Measurements from ENCODE around the gene S100P. TPM values are rescaled to one million over a fixed set of nuclear protein-coding genes. Genes with fewer than 3 reads are reported as not detected.

Gene S100P
- total RNA-seq, 1 experiment from 2014 or later: 0.45 TPM

DNA sequence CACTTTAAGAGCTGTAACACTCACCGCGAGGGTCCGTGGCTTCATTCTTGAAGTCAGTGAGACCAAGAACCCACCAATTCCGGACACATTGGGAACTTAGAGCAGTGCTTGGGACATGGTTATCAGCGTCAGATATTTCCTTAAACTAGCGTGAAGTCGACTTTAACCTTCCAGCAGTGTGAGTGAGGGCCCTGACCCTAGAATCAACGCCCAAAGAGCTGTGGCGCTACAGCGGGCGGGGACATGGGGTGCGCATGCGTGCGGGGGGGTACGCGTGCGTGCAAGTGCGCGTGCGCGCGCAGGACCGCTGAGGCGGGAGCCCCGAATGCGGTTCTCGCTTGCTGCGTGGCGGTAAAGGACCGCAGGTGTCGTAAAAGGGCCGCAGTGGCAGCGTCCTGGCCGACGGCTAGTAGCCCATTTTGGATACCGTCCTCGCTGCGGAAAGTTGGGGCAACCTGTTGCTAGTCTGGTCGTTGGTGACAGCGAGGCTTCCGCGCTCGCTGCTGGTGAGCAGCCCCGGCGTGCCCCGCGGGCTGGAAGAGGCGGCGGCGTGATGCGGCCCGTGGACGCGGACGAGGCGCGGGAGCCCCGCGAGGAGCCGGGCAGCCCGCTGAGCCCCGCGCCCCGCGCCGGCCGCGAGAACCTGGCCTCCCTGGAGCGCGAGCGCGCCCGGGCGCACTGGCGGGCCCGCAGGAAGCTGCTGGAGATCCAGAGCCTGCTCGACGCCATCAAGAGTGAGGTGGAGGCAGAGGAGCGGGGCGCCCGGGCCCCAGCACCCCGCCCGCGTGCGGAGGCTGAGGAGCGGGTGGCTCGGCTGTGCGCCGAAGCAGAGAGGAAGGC, 19.8 kb upstream of the S100P start:
- peak; percentile 97 for DNase-seq (ENCODE audit: low spot score)
- no peak for TF ChIP-seq EZH2 (IDR thresholded peaks at IDR 0.05; ENCODE audit: borderline replicate concordance, low read depth, low read length, poor library complexity, severe bottlenecking)
- TF ChIP-seq, protein P1, sequence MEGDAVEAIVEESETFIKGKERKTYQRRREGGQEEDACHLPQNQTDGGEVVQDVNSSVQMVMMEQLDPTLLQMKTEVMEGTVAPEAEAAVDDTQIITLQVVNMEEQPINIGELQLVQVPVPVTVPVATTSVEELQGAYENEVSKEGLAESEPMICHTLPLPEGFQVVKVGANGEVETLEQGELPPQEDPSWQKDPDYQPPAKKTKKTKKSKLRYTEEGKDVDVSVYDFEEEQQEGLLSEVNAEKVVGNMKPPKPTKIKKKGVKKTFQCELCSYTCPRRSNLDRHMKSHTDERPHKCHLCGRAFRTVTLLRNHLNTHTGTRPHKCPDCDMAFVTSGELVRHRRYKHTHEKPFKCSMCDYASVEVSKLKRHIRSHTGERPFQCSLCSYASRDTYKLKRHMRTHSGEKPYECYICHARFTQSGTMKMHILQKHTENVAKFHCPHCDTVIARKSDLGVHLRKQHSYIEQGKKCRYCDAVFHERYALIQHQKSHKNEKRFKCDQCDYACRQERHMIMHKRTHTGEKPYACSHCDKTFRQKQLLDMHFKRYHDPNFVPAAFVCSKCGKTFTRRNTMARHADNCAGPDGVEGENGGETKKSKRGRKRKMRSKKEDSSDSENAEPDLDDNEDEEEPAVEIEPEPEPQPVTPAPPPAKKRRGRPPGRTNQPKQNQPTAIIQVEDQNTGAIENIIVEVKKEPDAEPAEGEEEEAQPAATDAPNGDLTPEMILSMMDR (conservative IDR thresholded peaks at IDR 0.05; ENCODE audit: low read depth, low read length): no peak
- H3K36me3 ChIP-seq (ENCODE audit: insufficient read depth, low read length, poor library complexity, severe bottlenecking): peaks cover 16% of the 10 kb centered on the region
- intact Hi-C loops (cut with micrococcal nuclease; ENCODE audit: unreplicated experiment): no loop called here
- H3K4me1 ChIP-seq (ENCODE audit: insufficient read depth, low read length, poor library complexity, severe bottlenecking): peaks cover 18% of the 10 kb centered on the region
- no TSS peak for BruUV-seq (replicated peaks)
- ChIA-PET POLR2A (ENCODE audit: low non-redundant PET) (interaction anchor here (0.7 kb wide), 2 partner anchors 35 to 1908 kb away, joined by 3 to 4 read pairs; no protein-coding TSS in a partner anchor), CTCF (interaction anchor here (0.6 to 1.0 kb wide), 2 partner anchors 9 to 10 kb away, joined by 3 to 6 read pairs; no protein-coding TSS in a partner anchor)
- H3K27me3 ChIP-seq (replicated peaks; ENCODE audit: insufficient read depth, low read depth, low read length, poor library complexity): no peaks in the 10 kb centered on the region
- peak overlapping the region; percentile 64 for H3K4me3 ChIP-seq (ENCODE audit: low read depth, low read length, poor library complexity, severe bottlenecking)
- peak overlapping the region; percentile 63 for H3K27ac ChIP-seq (ENCODE audit: low read depth, low read length, poor library complexity, severe bottlenecking)
- H3K9me3 ChIP-seq (ENCODE audit: low read depth, low read length, poor library complexity, severe bottlenecking): no peaks in the 10 kb centered on the region

DNA sequence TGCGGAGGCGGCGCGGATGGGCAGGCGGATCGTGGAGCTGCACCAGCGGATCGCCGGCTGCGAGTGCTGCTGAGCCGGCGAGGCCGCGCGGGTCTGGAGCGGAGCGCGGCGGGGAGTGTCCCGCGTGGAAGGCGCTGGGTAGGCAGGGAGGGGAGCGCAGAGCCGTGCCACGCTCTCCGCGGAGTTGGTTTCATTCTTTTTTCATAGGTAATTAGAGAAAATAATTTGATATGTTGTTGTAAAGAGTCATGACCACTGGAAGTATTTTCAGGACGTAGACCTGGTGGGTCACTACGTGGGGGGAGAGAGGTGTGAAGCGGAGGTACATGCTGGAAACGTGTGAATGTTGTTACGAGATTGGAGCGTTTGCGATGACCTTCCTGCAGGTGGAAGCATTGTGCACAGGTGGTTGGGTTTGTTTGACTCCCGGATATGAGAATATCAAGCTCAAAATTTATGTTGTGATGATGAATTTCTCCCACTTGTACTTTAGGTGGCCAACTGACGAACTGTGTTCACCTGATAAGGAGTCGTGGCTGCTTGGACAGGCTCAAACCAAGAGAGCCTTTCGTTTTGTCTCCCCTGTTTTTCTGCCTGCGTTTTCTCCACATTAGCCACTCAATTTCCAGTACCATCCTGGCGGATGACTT, 19.1 kb upstream of the S100P start:
- TF ChIP-seq EZH2 (IDR thresholded peaks at IDR 0.05; ENCODE audit: borderline replicate concordance, low read depth, low read length, poor library complexity, severe bottlenecking): no peak
- TF ChIP-seq, protein P1 (conservative IDR thresholded peaks at IDR 0.05; ENCODE audit: low read depth, low read length): peak; percentile 36; the same call in 1 of the 2 replicates
- BruUV-seq (replicated peaks): TSS peak; percentile 63
- POLR2A ChIA-PET (ENCODE audit: low non-redundant PET): no interaction called here

DNA sequence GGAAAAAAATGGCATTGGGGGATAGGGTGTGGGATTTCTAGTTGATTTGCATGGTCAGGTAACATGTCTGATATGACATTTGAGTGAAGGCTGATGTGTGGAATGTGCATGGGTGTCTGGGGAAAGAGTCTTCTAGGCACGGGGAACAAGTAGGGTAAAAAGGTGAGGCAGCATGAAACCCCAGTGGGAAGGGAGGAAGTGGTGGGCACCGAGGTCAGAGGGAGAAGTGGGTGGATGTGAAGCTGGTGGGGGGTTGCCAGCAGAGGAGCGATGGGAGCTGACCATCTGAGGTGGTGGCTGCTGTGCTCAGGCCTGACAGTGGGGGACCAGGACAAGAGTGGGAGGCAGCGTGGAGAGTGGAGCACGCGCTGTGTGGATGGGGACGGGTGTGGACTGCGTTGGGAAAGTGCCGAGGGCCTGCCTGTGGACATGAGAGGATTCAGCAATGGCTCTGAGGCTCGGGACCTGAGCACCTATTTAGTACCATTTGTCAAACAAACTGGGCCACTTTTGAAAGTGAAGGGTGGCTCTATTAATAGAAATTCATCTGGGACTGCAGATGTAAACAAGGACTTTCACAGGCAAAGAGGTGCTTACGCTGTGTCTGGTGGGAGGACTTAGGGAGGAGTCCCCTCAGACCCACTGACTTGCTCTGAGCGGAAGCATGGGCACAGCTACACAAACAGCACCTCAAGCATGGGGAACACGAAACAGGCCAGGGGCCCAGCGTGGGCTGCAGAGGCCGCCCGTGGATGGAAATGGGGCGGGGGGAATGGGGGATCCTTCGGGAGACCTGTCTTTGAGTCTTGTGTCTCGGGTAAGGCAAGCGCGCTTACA, 16.7 kb upstream of the S100P start:
- intact Hi-C loops (cut with micrococcal nuclease; ENCODE audit: unreplicated experiment): no loop called here
- ChIA-PET POLR2A (ENCODE audit: low non-redundant PET) (no interaction called here), CTCF (no interaction called here)
- peaks cover 16% of the 10 kb centered on the region for H3K36me3 ChIP-seq (ENCODE audit: insufficient read depth, low read length, poor library complexity, severe bottlenecking)
- H3K27me3 ChIP-seq (replicated peaks; ENCODE audit: insufficient read depth, low read depth, low read length, poor library complexity): no peaks in the 10 kb centered on the region
- H3K27ac ChIP-seq (ENCODE audit: low read depth, low read length, poor library complexity, severe bottlenecking): no peak overlapping the region
- H3K4me1 ChIP-seq (ENCODE audit: insufficient read depth, low read length, poor library complexity, severe bottlenecking): peaks cover 18% of the 10 kb centered on the region
- DNase-seq (ENCODE audit: low spot score): no peak
- TF ChIP-seq, protein P1 (conservative IDR thresholded peaks at IDR 0.05; ENCODE audit: low read depth, low read length): no peak
- no peak for TF ChIP-seq EZH2 (IDR thresholded peaks at IDR 0.05; ENCODE audit: borderline replicate concordance, low read depth, low read length, poor library complexity, severe bottlenecking)
- H3K4me3 ChIP-seq (ENCODE audit: low read depth, low read length, poor library complexity, severe bottlenecking): no peak overlapping the region
- BruUV-seq (replicated peaks): no TSS peak
- no peaks in the 10 kb centered on the region for H3K9me3 ChIP-seq (ENCODE audit: low read depth, low read length, poor library complexity, severe bottlenecking)

More for the DNA sequence above, 19.1 kb upstream of the S100P start:
- H3K27ac ChIP-seq (ENCODE audit: low read depth, low read length, poor library complexity, severe bottlenecking): peak overlapping the region; percentile 63
- DNase-seq (ENCODE audit: low spot score): peak; percentile 33
- no peaks in the 10 kb centered on the region for H3K9me3 ChIP-seq (ENCODE audit: low read depth, low read length, poor library complexity, severe bottlenecking)
- H3K4me1 ChIP-seq (ENCODE audit: insufficient read depth, low read length, poor library complexity, severe bottlenecking): peaks cover 18% of the 10 kb centered on the region
- CTCF ChIA-PET: no interaction called here
- H3K4me3 ChIP-seq (ENCODE audit: low read depth, low read length, poor library complexity, severe bottlenecking): peak overlapping the region; percentile 64
- intact Hi-C loops (cut with micrococcal nuclease; ENCODE audit: unreplicated experiment): no loop called here
- H3K36me3 ChIP-seq (ENCODE audit: insufficient read depth, low read length, poor library complexity, severe bottlenecking): peaks cover 16% of the 10 kb centered on the region
- no peaks in the 10 kb centered on the region for H3K27me3 ChIP-seq (replicated peaks; ENCODE audit: insufficient read depth, low read depth, low read length, poor library complexity)

Measured in A673 (cell line).